Stimulated activated CD8-positive, alpha-beta memory T cell treated with anti-CD3 and anti-CD28 coated beads, Interleukin-15, amount 100 ng/mL, for 4 hours (primary cell): ENCODE data around the gene CD68.

Source experiments
- DNase-seq, 2 donors: peaks; one replicate each; pipeline ENCODE4 v3.0.0-alpha.2; 2020; ENCODE audit warnings: low read depth in 2 of 2

Gene CD68

DNA sequence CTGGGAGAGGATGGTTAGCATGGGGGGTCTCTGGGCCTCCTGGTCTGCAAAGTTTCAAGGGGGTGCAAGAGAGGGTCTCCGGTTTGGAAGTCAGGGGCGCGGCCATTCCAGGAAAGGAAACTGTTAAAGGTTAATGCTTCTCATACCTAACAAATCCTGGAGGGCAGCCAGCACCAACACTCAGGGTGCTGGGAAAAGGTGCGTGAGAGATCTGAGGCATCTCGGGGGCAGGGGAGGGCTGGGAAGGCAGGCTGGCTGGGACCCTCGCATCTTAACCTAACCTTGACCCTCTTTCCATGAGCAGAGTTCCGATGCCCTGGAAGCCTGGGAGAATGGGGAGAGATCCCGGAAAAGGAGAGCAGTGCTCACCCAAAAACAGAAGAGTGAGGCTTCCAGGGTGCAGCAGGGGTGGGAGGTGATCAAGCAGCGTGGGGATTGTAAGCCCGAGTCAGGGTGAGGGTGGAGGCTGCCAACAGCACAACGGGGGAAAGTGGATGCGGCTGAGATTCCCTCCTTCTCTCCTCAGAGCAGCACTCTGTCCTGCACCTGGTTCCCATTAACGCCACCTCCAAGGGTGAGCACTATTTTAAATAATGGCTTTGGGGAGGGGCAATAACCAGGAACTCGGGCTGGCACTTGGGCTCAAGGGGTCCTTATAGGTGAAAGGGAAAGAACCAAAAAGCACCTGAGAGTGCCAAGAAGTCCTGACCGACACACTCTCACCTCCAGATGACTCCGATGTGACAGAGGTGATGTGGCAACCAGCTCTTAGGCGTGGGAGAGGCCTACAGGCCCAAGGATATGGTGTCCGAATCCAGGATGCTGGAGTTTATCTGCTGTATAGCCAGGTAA, 19.9 kb upstream of the CD68 start:
- no peak for DNase-seq

DNA sequence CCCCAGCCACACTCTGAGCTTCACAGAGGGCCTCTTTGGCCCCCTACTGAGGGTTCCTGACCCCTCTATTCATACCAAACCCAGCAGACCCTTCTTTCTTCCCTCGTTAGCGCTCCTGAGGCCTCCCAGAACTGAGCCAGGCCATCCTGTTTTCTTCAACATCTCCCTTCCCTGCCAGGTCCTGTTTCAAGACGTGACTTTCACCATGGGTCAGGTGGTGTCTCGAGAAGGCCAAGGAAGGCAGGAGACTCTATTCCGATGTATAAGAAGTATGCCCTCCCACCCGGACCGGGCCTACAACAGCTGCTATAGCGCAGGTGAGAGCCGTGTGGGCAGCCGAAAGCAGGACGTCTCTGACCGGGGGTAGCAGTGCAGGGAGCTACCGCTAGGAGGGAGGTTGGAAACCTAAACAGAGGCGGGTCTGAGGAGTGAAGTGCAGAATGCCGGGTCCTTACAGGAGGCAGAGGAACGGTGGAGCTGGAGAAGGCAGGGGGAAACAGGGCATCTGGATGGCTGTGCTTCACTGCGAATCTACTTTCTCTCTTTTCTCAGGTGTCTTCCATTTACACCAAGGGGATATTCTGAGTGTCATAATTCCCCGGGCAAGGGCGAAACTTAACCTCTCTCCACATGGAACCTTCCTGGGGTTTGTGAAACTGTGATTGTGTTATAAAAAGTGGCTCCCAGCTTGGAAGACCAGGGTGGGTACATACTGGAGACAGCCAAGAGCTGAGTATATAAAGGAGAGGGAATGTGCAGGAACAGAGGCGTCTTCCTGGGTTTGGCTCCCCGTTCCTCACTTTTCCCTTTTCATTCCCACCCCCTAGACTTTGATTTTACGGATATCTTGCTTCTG, 19.0 kb upstream of the CD68 start:
- DNase-seq: no peak

- DNase-seq: peak; percentile 65 to 74
Observed at GRCh38 chr17:7561028-7561575, 18.3 kb upstream of the CD68 start.

DNA sequence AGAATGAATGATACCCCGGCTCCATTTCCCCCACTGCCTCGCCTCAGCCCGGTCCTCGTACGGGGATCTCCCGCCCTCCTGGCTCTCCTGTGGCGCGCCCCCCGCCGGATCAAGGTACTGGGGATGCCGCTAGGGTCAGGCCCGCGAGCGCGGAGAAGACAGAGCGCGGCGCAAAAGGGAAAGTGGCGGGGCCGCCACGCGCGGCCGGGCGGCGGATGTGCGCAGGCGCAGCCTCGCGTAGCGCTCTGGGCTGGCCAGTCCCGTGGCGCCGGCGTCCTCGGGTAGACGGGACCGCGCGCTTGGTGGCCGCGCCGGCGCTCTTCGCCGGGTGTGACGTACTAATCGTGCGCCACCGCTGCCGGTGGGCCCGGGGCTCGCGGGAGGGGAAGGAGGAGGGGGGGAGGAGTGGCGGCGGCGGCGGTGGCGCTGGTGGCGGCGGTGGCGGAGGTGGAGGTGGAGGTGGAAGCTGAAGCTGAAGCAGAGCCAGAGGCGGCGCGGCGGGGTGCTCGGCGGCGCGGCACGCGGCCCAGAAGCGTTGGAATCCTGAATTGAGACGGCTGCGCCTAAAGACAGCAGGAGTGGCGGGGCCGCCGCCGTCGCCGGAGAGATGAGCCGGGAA, 17.7 kb upstream of the CD68 start, which contains the start of gene SENP3:
Gene SENP3, plus strand, starts transcription at position 331 of the 619 bp plus-strand sequence. CDS start 1,158 bp downstream, outside the sequence.
- peak; percentile 75 to 86 for DNase-seq

- no peak for DNase-seq
Observed at GRCh38 chr17:7562208-7562605, 17.2 kb upstream of the CD68 start.

DNA sequence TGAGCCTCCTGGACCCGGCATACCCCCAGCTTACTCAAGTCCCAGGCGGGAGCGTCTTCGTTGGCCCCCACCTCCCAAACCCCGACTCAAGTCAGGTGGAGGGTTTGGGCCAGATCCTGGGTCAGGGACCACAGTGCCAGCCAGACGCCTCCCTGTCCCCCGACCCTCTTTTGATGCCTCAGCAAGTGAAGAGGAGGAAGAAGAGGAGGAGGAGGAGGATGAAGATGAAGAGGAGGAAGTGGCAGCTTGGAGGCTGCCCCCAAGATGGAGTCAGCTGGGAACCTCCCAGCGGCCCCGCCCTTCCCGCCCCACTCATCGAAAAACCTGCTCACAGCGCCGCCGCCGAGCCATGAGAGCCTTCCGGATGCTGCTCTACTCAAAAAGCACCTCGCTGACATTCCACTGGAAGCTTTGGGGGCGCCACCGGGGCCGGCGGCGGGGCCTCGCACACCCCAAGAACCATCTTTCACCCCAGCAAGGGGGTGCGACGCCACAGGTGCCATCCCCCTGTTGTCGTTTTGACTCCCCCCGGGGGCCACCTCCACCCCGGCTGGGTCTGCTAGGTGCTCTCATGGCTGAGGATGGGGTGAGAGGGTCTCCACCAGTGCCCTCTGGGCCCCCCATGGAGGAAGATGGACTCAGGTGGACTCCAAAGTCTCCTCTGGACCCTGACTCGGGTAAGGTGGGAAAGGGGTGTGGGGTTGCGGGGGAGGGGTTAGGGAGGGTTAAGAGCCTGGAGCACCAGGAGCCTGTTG, 16.1 kb upstream of the CD68 start:
- DNase-seq: no peak

DNA sequence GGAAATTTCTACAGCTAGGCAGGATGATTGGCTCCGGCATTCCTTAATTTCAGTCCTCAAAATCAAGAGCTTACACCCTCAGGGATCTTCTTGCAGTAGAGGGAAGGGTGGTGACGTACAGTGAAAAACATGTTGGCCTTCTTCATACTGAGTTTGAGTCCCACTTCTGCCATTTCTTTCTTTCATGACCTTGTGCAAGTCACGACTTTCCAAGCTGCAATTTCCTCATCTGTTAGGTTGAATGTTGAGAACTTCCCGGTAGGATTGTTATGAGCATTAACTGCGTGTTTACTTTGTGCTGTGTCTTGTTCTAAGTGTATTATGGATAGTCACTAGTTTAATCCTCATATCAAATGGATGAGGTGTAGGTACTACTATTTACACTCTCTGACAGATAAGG, 9.9 kb upstream of the CD68 start:
- DNase-seq: no peak

GRCh38 chr17:7570351-7570750, 9.1 kb upstream of the CD68 start:
- DNase-seq: no peak

DNA sequence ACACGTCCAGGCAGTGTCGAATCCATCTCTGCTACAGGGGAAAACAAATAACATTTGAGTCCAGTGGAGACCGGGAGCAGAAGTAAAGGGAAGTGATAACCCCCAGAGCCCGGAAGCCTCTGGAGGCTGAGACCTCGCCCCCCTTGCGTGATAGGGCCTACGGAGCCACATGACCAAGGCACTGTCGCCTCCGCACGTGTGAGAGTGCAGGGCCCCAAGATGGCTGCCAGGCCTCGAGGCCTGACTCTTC, 7.2 kb upstream of the CD68 start:
- peak in 1 of 2 donors; percentile 99 for DNase-seq

DNA sequence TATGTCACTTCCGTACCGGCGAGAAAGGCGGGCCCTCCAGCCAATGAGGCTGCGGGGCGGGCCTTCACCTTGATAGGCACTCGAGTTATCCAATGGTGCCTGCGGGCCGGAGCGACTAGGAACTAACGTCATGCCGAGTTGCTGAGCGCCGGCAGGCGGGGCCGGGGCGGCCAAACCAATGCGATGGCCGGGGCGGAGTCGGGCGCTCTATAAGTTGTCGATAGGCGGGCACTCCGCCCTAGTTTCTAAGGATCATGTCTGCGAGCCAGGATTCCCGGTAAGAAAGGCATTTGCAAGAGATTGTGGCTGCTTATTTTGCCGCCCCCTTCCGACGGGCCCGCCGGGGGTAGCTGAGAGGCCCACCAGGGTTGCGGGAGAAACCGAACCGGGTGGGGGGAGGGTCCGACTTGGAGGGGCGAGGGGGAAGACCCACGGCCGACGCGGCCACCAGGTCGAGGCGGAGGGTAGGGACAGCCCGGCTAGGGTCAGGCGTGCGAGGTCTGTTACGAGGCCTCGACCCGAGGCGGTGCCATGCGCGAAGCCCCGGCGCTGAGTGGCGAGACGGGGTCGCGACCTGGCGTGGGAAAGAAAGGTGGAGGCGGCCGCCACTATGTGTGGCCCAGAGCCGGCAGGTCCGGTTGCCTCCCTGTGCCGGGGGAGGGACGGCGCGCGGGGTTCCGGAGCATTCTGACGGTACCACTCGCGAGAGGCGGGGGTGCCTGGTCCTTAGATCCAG, 6.7 kb upstream of the CD68 start:
- peak in 1 of 2 donors; percentile 99 for DNase-seq

DNA sequence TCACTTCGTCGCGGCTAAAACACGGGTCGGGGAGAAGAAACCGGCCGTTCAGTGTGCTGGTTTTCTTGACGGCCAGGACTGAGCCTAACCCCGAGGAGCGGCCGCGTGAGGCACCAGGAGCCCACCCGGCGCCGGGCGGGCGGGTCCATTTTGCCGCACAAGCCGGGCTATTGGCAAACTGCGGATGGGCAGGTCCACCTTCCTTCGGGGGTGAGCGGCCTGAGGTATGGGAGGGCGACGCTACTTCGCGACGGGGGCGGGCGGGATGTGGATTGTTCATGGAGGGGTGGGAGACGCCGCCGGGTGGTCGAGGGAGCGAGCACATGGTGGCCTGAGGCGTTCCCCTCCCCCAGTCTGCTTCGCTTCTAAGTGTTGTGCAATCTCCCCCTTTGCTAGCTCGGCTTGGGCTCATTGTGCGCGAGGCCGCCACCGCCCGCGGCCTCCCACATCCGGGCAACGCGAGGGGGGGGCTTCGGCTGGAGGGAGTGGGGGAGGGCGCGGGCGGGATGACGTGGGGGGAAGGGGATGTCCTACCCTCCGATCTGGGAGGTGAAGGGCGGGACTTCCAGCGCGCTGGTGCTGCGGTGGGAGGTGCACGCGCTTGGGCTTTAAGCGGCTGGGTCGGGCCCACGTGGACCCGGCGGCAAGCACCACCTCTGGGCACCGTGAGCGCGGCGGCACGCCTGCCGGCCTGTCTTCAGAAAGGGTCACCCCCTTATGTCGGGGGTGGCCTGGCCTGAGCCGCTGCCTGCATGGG, 5.9 kb upstream of the CD68 start:
- peak; percentile 86 for DNase-seq

DNA sequence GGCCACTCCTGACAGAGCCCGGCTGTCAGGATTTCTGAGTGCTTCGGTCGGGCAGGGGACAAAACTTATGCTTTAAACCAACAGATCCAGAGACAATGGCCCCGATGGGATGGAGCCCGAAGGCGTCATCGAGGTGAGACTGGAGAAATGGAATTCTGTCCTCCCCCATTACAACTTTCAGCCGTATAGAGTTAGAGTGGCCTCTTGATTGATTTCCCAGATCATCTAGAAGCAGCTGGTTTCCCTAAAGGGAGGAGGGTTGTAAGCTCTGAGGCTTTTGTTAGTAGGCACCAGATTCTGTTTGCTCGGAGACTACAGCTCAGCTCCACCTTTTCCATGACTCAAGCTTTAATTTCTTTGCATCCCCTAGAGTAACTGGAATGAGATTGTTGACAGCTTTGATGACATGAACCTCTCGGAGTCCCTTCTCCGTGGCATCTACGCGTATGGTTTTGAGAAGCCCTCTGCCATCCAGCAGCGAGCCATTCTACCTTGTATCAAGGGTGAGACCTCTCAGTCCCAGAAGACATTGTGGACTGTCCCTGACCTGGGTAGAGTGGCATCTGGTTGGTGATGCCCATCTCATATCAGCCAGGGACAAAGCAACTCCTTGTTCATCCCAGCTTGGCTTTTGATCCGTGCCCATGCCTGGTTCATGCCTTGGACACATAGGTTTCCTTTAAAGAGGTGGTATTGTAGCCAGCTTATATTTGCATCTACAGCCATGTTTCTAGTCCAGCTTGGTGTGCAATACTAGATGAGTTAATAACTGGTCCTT, 5.1 kb upstream of the CD68 start:
- no peak for DNase-seq

DNA sequence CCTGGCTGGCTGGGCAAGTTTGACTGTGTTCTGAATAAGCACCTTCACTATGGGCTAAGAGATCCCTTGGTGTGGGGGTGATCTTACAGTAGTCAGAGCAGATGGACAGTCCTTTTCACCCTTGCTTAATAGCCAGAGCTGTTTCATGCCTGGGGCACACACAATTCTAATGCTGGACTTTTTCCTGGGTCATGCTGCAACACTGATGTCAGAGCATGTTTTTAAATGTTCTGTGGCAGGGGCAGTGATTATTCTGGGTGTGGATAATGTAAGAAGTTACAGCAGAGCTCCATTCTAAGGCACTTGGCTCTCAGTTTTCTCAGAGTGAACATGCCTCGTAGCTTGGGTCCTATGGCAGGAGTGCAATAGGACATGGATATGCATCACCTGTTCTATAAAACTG, 4.0 kb upstream of the CD68 start:
- no peak for DNase-seq

GRCh38 chr17:7575959-7576358, 3.5 kb upstream of the CD68 start:
- DNase-seq: no peak

DNA sequence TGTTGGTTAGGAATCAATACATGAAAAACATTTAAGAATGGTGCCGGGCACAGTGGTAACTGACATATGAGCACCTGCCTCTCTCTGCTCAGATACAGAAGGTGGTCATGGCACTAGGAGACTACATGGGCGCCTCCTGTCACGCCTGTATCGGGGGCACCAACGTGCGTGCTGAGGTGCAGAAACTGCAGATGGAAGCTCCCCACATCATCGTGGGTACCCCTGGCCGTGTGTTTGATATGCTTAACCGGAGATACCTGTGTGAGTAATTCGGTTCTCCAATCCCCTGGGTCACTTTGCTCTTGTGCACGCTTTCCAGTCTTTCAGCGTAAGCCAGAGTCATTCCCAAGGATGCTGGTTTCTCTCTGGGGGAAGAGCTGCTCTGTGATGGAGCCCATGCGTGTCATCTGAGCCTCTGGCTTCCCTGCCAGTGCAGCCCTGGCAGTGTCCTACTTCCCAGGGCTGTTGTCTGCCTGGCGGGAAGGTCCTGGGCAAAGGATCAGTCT, 3.0 kb upstream of the CD68 start:
- no peak for DNase-seq

DNA sequence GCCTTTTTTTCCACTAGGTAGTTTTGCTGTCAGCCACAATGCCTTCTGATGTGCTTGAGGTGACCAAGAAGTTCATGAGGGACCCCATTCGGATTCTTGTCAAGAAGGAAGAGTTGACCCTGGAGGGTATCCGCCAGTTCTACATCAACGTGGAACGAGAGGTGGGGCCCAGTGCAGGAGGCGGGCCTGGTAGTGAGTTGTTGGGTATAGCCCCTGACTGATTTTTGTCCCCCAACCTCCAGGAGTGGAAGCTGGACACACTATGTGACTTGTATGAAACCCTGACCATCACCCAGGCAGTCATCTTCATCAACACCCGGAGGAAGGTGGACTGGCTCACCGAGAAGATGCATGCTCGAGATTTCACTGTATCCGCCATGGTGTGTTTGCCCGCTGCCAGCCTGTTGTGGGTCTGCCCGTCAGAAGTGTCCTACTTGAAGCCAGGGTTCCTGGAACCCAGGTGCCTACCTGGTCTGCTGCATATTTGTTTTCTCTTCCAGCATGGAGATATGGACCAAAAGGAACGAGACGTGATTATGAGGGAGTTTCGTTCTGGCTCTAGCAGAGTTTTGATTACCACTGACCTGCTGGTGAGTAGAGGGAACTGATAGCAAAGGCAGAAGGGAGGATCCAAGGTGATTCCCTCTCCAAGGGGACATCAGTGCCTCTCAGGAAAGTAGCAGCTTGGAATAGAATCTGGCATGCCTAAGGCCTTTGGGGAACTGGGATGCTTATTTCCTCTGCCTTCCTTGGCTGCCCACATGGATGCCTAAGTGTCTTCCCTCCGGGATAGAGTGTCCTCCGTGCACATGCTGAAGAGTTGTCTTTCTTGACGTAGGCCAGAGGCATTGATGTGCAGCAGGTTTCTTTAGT, 1.9 kb upstream of the CD68 start:
- no peak for DNase-seq

DNA sequence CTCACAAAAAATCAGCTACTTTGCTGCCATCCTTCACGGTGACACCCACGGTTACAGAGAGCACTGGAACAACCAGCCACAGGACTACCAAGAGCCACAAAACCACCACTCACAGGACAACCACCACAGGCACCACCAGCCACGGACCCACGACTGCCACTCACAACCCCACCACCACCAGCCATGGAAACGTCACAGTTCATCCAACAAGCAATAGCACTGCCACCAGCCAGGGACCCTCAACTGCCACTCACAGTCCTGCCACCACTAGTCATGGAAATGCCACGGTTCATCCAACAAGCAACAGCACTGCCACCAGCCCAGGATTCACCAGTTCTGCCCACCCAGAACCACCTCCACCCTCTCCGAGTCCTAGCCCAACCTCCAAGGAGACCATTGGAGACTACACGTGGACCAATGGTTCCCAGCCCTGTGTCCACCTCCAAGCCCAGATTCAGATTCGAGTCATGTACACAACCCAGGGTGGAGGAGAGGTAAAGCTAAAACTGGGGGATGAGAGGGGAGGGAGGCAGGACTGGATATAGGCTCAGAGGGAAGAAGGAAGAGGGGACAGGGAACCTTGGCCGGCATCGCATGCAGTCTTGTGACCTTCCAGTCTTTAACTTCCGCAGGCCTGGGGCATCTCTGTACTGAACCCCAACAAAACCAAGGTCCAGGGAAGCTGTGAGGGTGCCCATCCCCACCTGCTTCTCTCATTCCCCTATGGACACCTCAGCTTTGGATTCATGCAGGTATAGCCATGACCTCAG, 581 bp downstream of the CD68 start:
- no peak for DNase-seq
